Ovary (tissue), 3 donors: Measurements from ENCODE around the gene TMEM82.

Experiments used
- CTCF ChIP-seq, 3 donors: fragments of 450-650 bp in 2 of 3; fragments of 200-600 bp in 1 of 3; IDR thresholded peaks; one replicate each; pipeline versions ENCODE4 v1.5.1 to v1.8.0; 2016 to 2022; ENCODE audit warnings: antibody characterized with exemption in 3 of 3, mild to moderate bottlenecking in 1 of 3
- EP300 ChIP-seq: sonication (generic); formaldehyde crosslinking; IDR thresholded peaks from one replicate; pipeline ENCODE4 v1.6.1; 2017; ENCODE audit warnings: antibody characterized with exemption
- POLR2A ChIP-seq: fragments of 450-650 bp; IDR thresholded peaks from one replicate; pipeline ENCODE4 v1.6.1; 2017; ENCODE audit warnings: antibody characterized with exemption, mild to moderate bottlenecking, moderate library complexity
- donor health status: DM: no; HTN: no; CAD: no.

- TF ChIP-seq CTCF (IDR thresholded peaks at IDR 0.05) (no peak), EP300 (no peak), POLR2A (no peak)
Measured at GRCh38 chr1:15736892-15737261, 5.4 kb upstream of the TMEM82 start.
